ENCODE measurements around the gene GALK2.

GALK2 gene

GRCh38 chr15:49191892-49192291, 21.8 kb downstream of the GALK2 start:
- TF ChIP-seq ZNF565 (CRISPR knock-in tag; conservative IDR thresholded peaks at IDR 0.05; ENCODE audit: low read depth) (no peak), TOX (CRISPR knock-in tag; IDR thresholded peaks at IDR 0.05; ENCODE audit: borderline replicate concordance) (no peak), RARB (CRISPR knock-in tag; IDR thresholded peaks at IDR 0.05) (no peak), CSDC2 (CRISPR knock-in tag; IDR thresholded peaks at IDR 0.05) (no peak), ZNF8 (CRISPR knock-in tag; IDR thresholded peaks at IDR 0.05) (no peak)
- TF ChIP-seq, protein P1, sequence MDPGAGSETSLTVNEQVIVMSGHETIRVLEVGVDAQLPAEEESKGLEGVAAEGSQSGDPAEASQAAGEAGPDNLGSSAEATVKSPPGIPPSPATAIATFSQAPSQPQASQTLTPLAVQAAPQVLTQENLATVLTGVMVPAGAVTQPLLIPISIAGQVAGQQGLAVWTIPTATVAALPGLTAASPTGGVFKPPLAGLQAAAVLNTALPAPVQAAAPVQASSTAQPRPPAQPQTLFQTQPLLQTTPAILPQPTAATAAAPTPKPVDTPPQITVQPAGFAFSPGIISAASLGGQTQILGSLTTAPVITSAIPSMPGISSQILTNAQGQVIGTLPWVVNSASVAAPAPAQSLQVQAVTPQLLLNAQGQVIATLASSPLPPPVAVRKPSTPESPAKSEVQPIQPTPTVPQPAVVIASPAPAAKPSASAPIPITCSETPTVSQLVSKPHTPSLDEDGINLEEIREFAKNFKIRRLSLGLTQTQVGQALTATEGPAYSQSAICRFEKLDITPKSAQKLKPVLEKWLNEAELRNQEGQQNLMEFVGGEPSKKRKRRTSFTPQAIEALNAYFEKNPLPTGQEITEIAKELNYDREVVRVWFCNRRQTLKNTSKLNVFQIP (CRISPR knock-in tag; IDR thresholded peaks at IDR 0.05; ENCODE audit: borderline replicate concordance, low read depth) = no peak
- ATAC-seq = no peak

DNA sequence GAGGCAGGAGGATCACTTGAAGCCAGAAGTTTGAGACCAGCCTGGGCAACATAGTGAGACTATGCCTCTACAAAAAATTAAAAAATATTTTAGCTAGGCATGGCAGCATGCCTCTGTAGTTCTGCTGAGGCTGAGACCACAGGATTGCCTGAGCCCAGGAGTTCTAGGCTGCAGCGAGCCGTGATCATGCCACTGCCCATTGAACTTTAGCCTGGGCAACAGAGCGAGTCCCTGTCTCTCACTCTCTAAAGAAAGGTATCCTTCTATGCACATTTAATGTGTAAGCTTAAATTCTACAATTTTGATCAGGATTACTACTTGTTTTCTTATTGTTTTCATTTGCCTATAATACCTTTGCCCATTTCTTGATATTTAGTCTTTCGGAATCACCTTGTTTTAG, 26.8 kb downstream of the GALK2 start:
- TF ChIP-seq BACH2 (CRISPR knock-in tag; IDR thresholded peaks at IDR 0.05; ENCODE audit: borderline replicate concordance) (no peak), ESRRG (CRISPR knock-in tag; IDR thresholded peaks at IDR 0.05) (no peak), ZFP3 (CRISPR knock-in tag; IDR thresholded peaks at IDR 0.05) (no peak)
- no peak for ATAC-seq

DNA sequence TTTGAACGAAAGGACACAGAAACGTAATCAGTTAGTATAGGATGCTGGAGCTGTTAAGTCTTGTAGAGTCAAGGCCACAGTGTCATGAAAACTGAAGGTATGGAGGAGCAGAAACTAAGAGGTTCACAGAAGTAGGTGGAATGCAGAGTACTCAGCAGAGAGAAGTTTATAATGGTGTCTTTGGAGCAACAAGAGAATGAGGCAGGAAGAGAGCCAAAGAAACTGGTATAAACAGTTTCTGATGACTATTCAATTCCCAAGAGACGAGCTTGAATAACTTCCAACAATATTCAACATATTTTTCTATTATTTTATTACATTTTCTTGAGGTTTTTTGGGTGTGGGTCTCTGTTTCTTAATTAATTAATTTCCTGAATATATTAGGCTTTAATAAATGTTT, 29.6 kb downstream of the GALK2 start:
- no peak for ATAC-seq

DNA sequence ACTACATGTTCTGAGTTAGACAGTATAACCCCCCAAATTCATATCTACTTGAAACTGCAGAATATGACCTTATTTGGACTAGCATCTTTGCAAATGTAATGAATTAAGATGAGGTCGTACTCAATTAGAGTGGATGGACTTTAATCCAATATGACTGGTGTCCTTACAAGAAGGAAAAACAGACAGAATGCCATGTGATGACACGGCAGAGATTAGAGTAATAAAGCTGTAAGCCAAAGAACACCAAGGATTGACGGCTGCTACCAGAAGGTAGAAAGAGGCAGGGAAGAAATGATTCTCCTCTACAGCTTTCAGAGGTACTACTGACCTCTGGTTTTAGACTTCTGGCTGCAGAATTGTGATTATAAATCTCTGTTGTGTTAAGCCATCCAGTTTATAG, 30.3 kb downstream of the GALK2 start:
- no peak for ATAC-seq
- TF ChIP-seq, protein P2, sequence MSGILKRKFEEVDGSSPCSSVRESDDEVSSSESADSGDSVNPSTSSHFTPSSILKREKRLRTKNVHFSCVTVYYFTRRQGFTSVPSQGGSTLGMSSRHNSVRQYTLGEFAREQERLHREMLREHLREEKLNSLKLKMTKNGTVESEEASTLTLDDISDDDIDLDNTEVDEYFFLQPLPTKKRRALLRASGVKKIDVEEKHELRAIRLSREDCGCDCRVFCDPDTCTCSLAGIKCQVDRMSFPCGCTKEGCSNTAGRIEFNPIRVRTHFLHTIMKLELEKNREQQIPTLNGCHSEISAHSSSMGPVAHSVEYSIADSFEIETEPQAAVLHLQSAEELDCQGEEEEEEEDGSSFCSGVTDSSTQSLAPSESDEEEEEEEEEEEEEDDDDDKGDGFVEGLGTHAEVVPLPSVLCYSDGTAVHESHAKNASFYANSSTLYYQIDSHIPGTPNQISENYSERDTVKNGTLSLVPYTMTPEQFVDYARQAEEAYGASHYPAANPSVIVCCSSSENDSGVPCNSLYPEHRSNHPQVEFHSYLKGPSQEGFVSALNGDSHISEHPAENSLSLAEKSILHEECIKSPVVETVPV (CRISPR knock-in tag; IDR thresholded peaks at IDR 0.05) = no peak
- TF ChIP-seq, protein P1 (CRISPR knock-in tag; IDR thresholded peaks at IDR 0.05; ENCODE audit: borderline replicate concordance, low read depth) = no peak
- no peak for TF ChIP-seq ZNF565 (CRISPR knock-in tag; conservative IDR thresholded peaks at IDR 0.05; ENCODE audit: low read depth)
- no peak for TF ChIP-seq SNAI2 (CRISPR knock-in tag; IDR thresholded peaks at IDR 0.05)
- TF ChIP-seq ZFP30 (CRISPR knock-in tag; IDR thresholded peaks at IDR 0.05) = no peak
- TF ChIP-seq TSHZ2 (CRISPR knock-in tag; IDR thresholded peaks at IDR 0.05) = no peak

More for the DNA sequence above, 29.6 kb downstream of the GALK2 start:
- TF ChIP-seq, protein P3, sequence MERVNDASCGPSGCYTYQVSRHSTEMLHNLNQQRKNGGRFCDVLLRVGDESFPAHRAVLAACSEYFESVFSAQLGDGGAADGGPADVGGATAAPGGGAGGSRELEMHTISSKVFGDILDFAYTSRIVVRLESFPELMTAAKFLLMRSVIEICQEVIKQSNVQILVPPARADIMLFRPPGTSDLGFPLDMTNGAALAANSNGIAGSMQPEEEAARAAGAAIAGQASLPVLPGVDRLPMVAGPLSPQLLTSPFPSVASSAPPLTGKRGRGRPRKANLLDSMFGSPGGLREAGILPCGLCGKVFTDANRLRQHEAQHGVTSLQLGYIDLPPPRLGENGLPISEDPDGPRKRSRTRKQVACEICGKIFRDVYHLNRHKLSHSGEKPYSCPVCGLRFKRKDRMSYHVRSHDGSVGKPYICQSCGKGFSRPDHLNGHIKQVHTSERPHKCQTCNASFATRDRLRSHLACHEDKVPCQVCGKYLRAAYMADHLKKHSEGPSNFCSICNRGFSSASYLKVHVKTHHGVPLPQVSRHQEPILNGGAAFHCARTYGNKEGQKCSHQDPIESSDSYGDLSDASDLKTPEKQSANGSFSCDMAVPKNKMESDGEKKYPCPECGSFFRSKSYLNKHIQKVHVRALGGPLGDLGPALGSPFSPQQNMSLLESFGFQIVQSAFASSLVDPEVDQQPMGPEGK (CRISPR knock-in tag; IDR thresholded peaks at IDR 0.05; ENCODE audit: borderline replicate concordance) = no peak
- no peak for TF ChIP-seq TSHZ2 (CRISPR knock-in tag; IDR thresholded peaks at IDR 0.05)
- TF ChIP-seq ZNF70 (CRISPR knock-in tag; IDR thresholded peaks at IDR 0.05) = no peak
- no peak for TF ChIP-seq ZC3H10 (CRISPR knock-in tag; IDR thresholded peaks at IDR 0.05)
- TF ChIP-seq ZFP3 (CRISPR knock-in tag; IDR thresholded peaks at IDR 0.05) = no peak
- TF ChIP-seq OSR1 (CRISPR knock-in tag; IDR thresholded peaks at IDR 0.05) = no peak
- TF ChIP-seq ARNTL (CRISPR knock-in tag; IDR thresholded peaks at IDR 0.05; ENCODE audit: borderline replicate concordance, low read depth) = no peak
- TF ChIP-seq TOX (CRISPR knock-in tag; IDR thresholded peaks at IDR 0.05; ENCODE audit: borderline replicate concordance) = no peak
- TF ChIP-seq ZNF8 (CRISPR knock-in tag; IDR thresholded peaks at IDR 0.05) = no peak
- TF ChIP-seq ESRRG (CRISPR knock-in tag; IDR thresholded peaks at IDR 0.05) = no peak
- TF ChIP-seq, protein P1 (CRISPR knock-in tag; IDR thresholded peaks at IDR 0.05; ENCODE audit: borderline replicate concordance, low read depth) = no peak
- no peak for TF ChIP-seq ZFP30 (CRISPR knock-in tag; IDR thresholded peaks at IDR 0.05)

Measured in SK-N-SH treated with all-trans-retinoic acid at 6 μM for 48 hours (cell line).